Measurements from ENCODE around the gene FIG4.

GRCh38 chr6:109824105-109824504 lies 133.0 kb downstream of the FIG4 start:
- TF ChIP-seq CTCF (IDR thresholded peaks at IDR 0.05; ENCODE audit: insufficient read depth, low read length, poor library complexity, severe bottlenecking) = no peak
- TF ChIP-seq EZH2phosphoT487 (conservative IDR thresholded peaks at IDR 0.05; ENCODE audit: low read length) = no peak

Data from SU-DHL-6 (cell line).